ENCODE data around the gene MBNL2.

The MBNL2 gene

DNA sequence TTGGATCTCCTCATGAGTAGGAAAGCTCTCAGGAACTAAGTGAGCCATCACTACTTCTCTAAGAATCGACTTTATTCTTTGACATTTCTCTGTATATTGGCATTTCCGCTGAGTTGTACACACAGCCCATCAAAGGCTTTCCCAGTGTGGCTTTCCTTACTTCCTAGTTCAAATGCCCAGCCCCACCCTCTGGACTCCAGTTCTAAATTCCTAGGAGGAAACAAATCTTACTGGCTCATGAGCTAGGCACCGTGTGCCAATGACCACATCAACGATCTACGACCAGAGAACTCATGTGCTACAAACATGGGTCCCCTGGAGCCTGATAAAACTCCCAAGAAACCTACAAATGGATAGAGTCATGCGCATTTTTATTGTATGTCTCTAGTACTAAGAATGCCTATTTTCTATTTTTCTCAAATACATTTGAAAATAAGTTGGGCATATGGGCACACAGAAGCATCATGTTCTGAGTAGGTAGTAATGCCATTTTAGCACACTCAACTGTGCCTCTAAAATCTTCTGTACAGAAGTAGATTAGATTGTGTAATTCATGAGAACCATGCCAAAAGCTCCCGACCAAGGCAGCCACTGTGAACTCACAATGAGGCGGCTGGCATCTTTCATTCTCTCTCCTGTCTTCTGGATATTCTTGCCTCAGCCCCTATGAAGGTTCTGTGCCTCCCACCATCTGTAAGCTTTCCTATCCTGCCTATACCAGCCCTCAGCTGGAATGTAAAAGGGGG is 201.3 kb downstream of the MBNL2 start:
- Histone ChIP-seq H3K36me3 (ENCODE audit: insufficient read depth) (no peaks in the 10 kb centered on the region), H3K79me2 (ENCODE audit: insufficient read depth, low read depth) (no peaks in the 10 kb centered on the region), H3K9ac (no peak overlapping the region), H3K27ac (no peak overlapping the region), H3K27me3 (ENCODE audit: insufficient read depth, low read depth) (no peaks in the 10 kb centered on the region), H4K20me1 (ENCODE audit: insufficient read depth) (no peaks in the 10 kb centered on the region), H3K4me3 (IDR thresholded peaks at IDR 0.05; ENCODE audit: insufficient read depth, low read depth, low read length) (no peak overlapping the region), H3K4me2 (no peak overlapping the region), H3K4me1 (ENCODE audit: low read depth, poor library complexity, severe bottlenecking) (no peaks in the 10 kb centered on the region), H2AFZ (ENCODE audit: low read depth) (no peak overlapping the region)
- TF ChIP-seq, protein P1, sequence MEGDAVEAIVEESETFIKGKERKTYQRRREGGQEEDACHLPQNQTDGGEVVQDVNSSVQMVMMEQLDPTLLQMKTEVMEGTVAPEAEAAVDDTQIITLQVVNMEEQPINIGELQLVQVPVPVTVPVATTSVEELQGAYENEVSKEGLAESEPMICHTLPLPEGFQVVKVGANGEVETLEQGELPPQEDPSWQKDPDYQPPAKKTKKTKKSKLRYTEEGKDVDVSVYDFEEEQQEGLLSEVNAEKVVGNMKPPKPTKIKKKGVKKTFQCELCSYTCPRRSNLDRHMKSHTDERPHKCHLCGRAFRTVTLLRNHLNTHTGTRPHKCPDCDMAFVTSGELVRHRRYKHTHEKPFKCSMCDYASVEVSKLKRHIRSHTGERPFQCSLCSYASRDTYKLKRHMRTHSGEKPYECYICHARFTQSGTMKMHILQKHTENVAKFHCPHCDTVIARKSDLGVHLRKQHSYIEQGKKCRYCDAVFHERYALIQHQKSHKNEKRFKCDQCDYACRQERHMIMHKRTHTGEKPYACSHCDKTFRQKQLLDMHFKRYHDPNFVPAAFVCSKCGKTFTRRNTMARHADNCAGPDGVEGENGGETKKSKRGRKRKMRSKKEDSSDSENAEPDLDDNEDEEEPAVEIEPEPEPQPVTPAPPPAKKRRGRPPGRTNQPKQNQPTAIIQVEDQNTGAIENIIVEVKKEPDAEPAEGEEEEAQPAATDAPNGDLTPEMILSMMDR (conservative IDR thresholded peaks at IDR 0.05; ENCODE audit: low read depth, low read length), result no peak

DNA sequence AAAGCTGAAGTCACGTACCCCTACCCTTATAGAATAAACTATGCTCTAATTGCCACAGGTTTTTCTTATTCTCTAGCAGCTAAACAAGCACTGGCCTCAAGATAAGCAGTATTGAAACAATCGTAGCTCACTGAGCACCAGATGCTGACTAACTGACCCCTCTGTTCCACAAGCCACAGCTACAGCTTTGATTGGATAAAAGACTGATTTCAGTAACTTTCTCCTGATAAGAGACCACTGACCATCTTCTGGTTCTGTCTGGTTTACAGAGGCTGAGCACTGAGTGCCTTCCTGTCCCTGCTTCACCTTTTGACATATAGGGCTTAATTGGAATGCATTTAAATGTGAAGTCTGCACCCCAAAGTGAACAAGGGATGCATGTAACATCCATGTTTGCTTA is 203.5 kb downstream of the MBNL2 start:
- no peak overlapping the region for H3K27ac ChIP-seq
- no peaks in the 10 kb centered on the region for H4K20me1 ChIP-seq (ENCODE audit: insufficient read depth)
- H3K4me3 ChIP-seq (IDR thresholded peaks at IDR 0.05; ENCODE audit: insufficient read depth, low read depth, low read length), result no peak overlapping the region
- no peak overlapping the region for H3K4me2 ChIP-seq
- H3K27me3 ChIP-seq (ENCODE audit: insufficient read depth, low read depth), result no peaks in the 10 kb centered on the region
- no peak overlapping the region for H2AFZ ChIP-seq (ENCODE audit: low read depth)
- TF ChIP-seq, protein P1 (conservative IDR thresholded peaks at IDR 0.05; ENCODE audit: low read depth, low read length), result no peak
- no peaks in the 10 kb centered on the region for H3K79me2 ChIP-seq (ENCODE audit: insufficient read depth, low read depth)
- no peaks in the 10 kb centered on the region for H3K36me3 ChIP-seq (ENCODE audit: insufficient read depth)
- no peak overlapping the region for H3K9ac ChIP-seq
- no peaks in the 10 kb centered on the region for H3K4me1 ChIP-seq (ENCODE audit: low read depth, poor library complexity, severe bottlenecking)

DNA sequence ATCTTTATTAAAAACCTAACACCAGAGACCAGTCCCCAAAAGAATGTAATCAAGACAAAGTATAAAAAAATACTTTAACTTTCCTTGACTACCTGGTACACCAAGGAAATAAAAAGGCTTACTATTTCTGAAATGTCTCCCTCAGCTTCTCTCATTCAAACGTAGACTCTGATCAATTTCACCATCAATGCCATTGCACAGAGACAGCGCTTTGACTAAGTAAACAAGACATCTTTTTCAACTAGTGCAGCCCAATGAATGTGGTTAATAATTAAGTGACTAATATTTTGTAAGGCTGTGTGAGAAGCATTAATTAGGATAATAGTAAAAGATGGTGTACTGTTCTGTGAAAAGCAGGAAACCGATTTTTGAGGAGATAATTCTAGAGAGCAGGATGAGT is 204.6 kb downstream of the MBNL2 start:
- TF ChIP-seq, protein P1 (conservative IDR thresholded peaks at IDR 0.05; ENCODE audit: low read depth, low read length), result no peak
- Histone ChIP-seq H3K4me1 (ENCODE audit: low read depth, poor library complexity, severe bottlenecking) (no peaks in the 10 kb centered on the region), H3K79me2 (ENCODE audit: insufficient read depth, low read depth) (no peaks in the 10 kb centered on the region), H4K20me1 (ENCODE audit: insufficient read depth) (no peaks in the 10 kb centered on the region), H3K9ac (no peak overlapping the region), H3K4me3 (IDR thresholded peaks at IDR 0.05; ENCODE audit: insufficient read depth, low read depth, low read length) (no peak overlapping the region), H2AFZ (ENCODE audit: low read depth) (no peak overlapping the region), H3K4me2 (no peak overlapping the region), H3K27ac (no peak overlapping the region), H3K27me3 (ENCODE audit: insufficient read depth, low read depth) (no peaks in the 10 kb centered on the region), H3K36me3 (ENCODE audit: insufficient read depth) (no peaks in the 10 kb centered on the region)

DNA sequence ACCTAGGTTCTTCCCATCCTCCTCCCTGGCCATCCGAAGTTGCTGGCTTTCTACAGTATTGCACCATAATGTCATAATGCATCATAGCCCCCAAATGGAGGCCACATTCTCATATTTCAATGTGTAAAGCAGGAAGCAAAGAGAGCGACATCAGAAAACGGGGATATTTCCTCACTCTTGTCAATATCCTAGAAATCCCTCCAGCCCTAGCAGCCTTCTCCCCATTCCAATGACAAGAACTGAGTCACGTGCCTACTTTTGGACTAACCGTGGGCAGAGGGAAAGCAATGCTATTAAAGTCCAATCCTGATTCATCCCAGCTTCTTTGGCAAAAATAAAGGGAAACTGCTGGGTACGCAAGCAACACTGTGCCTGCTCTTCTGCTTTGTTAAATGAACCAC is 207.5 kb downstream of the MBNL2 start:
- no peaks in the 10 kb centered on the region for H3K79me2 ChIP-seq (ENCODE audit: insufficient read depth, low read depth)
- no peaks in the 10 kb centered on the region for H3K27me3 ChIP-seq (ENCODE audit: insufficient read depth, low read depth)
- H3K4me2 ChIP-seq, result no peak overlapping the region
- H4K20me1 ChIP-seq (ENCODE audit: insufficient read depth), result no peaks in the 10 kb centered on the region
- no peaks in the 10 kb centered on the region for H3K36me3 ChIP-seq (ENCODE audit: insufficient read depth)
- H3K4me3 ChIP-seq (IDR thresholded peaks at IDR 0.05; ENCODE audit: insufficient read depth, low read depth, low read length), result no peak overlapping the region
- no peaks in the 10 kb centered on the region for H3K4me1 ChIP-seq (ENCODE audit: low read depth, poor library complexity, severe bottlenecking)
- H2AFZ ChIP-seq (ENCODE audit: low read depth), result no peak overlapping the region
- H3K27ac ChIP-seq, result no peak overlapping the region
- TF ChIP-seq, protein P1 (conservative IDR thresholded peaks at IDR 0.05; ENCODE audit: low read depth, low read length), result no peak
- no peak overlapping the region for H3K9ac ChIP-seq

All from KMS-11 (cell line).